ENCODE data around the gene MSTO1.

- TF ChIP-seq, protein P1, sequence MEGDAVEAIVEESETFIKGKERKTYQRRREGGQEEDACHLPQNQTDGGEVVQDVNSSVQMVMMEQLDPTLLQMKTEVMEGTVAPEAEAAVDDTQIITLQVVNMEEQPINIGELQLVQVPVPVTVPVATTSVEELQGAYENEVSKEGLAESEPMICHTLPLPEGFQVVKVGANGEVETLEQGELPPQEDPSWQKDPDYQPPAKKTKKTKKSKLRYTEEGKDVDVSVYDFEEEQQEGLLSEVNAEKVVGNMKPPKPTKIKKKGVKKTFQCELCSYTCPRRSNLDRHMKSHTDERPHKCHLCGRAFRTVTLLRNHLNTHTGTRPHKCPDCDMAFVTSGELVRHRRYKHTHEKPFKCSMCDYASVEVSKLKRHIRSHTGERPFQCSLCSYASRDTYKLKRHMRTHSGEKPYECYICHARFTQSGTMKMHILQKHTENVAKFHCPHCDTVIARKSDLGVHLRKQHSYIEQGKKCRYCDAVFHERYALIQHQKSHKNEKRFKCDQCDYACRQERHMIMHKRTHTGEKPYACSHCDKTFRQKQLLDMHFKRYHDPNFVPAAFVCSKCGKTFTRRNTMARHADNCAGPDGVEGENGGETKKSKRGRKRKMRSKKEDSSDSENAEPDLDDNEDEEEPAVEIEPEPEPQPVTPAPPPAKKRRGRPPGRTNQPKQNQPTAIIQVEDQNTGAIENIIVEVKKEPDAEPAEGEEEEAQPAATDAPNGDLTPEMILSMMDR (IDR thresholded peaks at IDR 0.05), result no peak
- no peak for TF ChIP-seq POLR2A (IDR thresholded peaks at IDR 0.05)
These were observed 13.2 kb upstream of the MSTO1 start for GRCh38 chr1:155596864-155597263.
